Upper lobe of left lung (tissue), 4 donors: ENCODE results near the gene RUNX2.

Experiments
- EP300 ChIP-seq, 4 donors: sonication (generic); formaldehyde crosslinking; IDR thresholded peaks; one replicate each; pipeline ENCODE4 v1.5.1; 2017; ENCODE audit warnings: antibody characterized with exemption in 4 of 4, control low read depth in 2 of 4
- POLR2A ChIP-seq, 4 donors: fragments of 450-650 bp; IDR thresholded peaks; one replicate each; pipeline ENCODE4 v1.5.1; 2016 to 2017; ENCODE audit warnings: antibody characterized with exemption in 4 of 4, mild to moderate bottlenecking in 2 of 4
- POLR2AphosphoS5 ChIP-seq, 2 donors: sonication (generic); formaldehyde crosslinking; IDR thresholded peaks; one replicate each; pipeline ENCODE4 v1.5.1; 2017; ENCODE audit warnings: antibody characterized with exemption in 2 of 2
- TF ChIP-seq, protein P1 (sequence below), 6 experiments: fragments of 450-650 bp in 4 of 6; fragments of 200-600 bp in 2 of 6; sonication (generic) in 2 of 6; IDR thresholded peaks; one replicate each; pipeline ENCODE4 v1.5.1; 2016 to 2019; ENCODE audit warnings: antibody characterized with exemption in 6 of 6

DNA sequence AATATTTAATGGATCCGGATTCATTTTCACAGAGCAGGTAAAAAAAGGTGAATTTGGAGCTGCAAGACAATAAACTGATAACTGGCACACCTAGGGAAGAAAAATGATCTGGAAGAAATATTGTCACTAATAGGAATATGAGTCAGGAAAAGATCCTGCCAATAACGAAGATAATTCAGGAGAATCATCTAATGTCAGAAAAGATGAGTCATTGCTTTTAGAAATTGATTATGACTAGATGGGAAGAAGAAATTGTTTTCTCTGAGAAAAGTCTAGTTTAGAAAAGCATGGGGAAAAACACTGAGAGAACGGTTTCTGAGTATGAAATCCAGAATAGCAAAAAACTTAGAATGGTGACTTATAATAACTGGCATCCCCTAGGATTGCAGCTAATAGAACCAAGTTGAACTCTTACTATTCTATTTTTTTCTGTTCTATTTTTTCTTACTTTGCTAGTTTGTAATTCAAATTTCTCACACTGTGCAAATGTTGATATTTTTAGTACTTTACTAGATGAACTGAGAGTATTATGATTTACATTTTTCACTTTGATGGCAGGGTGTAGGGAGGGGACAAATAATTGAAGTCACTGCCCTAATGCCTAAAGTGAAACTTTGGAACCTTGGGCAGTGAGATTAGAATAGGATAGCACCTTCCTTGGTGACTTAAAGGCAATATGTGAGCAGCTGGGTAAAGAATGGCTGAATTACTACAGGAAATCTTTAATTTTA lies 87.8 kb downstream of the RUNX2 start:
- TF ChIP-seq POLR2AphosphoS5 (IDR thresholded peaks at IDR 0.05) = no peak
- no peak for TF ChIP-seq POLR2A (IDR thresholded peaks at IDR 0.05)
- TF ChIP-seq, protein P1, sequence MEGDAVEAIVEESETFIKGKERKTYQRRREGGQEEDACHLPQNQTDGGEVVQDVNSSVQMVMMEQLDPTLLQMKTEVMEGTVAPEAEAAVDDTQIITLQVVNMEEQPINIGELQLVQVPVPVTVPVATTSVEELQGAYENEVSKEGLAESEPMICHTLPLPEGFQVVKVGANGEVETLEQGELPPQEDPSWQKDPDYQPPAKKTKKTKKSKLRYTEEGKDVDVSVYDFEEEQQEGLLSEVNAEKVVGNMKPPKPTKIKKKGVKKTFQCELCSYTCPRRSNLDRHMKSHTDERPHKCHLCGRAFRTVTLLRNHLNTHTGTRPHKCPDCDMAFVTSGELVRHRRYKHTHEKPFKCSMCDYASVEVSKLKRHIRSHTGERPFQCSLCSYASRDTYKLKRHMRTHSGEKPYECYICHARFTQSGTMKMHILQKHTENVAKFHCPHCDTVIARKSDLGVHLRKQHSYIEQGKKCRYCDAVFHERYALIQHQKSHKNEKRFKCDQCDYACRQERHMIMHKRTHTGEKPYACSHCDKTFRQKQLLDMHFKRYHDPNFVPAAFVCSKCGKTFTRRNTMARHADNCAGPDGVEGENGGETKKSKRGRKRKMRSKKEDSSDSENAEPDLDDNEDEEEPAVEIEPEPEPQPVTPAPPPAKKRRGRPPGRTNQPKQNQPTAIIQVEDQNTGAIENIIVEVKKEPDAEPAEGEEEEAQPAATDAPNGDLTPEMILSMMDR (IDR thresholded peaks at IDR 0.05) = no peak
- no peak for TF ChIP-seq EP300 (IDR thresholded peaks at IDR 0.05)
